ENCODE results near the gene MYO7A. TPM values are rescaled to one million over a fixed set of nuclear protein-coding genes. Genes with fewer than 3 reads are reported as not detected.

Gene MYO7A
- total and polyA plus RNA-seq, 2 of the 8 experiments (the other 6 are each of a cell fraction or from before 2014, with no cell fraction given): 1.5 to 1.9 TPM

DNA sequence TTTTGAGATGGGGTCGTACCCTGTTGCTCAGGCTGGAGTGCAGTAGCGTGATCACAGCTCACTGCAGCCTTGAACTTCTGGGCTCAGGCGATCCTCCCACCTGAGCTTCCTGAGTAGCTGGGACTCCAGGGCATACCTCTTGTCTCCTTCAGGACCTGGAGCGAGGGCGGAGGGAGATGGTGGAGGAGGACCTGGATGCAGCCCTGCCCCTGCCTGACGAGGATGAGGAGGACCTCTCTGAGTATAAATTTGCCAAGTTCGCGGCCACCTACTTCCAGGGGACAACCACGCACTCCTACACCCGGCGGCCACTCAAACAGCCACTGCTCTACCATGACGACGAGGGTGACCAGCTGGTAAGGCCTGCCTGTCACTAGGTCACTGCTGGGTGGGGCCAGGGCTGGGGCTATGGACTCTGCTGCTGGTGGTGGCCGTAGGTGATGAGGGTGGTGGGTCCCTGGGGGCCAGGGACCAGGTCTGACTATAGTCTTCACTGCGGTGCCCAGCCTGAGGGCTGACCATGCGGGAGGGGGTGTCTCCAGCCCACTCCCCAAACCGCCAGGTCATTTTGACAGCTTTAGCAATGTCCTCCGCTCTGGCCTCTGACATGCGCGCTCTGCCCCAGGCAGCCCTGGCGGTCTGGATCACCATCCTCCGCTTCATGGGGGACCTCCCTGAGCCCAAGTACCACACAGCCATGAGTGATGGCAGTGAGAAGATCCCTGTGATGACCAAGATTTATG is 53.9 kb downstream of the MYO7A start (continued):
- TF ChIP-seq, protein P1, sequence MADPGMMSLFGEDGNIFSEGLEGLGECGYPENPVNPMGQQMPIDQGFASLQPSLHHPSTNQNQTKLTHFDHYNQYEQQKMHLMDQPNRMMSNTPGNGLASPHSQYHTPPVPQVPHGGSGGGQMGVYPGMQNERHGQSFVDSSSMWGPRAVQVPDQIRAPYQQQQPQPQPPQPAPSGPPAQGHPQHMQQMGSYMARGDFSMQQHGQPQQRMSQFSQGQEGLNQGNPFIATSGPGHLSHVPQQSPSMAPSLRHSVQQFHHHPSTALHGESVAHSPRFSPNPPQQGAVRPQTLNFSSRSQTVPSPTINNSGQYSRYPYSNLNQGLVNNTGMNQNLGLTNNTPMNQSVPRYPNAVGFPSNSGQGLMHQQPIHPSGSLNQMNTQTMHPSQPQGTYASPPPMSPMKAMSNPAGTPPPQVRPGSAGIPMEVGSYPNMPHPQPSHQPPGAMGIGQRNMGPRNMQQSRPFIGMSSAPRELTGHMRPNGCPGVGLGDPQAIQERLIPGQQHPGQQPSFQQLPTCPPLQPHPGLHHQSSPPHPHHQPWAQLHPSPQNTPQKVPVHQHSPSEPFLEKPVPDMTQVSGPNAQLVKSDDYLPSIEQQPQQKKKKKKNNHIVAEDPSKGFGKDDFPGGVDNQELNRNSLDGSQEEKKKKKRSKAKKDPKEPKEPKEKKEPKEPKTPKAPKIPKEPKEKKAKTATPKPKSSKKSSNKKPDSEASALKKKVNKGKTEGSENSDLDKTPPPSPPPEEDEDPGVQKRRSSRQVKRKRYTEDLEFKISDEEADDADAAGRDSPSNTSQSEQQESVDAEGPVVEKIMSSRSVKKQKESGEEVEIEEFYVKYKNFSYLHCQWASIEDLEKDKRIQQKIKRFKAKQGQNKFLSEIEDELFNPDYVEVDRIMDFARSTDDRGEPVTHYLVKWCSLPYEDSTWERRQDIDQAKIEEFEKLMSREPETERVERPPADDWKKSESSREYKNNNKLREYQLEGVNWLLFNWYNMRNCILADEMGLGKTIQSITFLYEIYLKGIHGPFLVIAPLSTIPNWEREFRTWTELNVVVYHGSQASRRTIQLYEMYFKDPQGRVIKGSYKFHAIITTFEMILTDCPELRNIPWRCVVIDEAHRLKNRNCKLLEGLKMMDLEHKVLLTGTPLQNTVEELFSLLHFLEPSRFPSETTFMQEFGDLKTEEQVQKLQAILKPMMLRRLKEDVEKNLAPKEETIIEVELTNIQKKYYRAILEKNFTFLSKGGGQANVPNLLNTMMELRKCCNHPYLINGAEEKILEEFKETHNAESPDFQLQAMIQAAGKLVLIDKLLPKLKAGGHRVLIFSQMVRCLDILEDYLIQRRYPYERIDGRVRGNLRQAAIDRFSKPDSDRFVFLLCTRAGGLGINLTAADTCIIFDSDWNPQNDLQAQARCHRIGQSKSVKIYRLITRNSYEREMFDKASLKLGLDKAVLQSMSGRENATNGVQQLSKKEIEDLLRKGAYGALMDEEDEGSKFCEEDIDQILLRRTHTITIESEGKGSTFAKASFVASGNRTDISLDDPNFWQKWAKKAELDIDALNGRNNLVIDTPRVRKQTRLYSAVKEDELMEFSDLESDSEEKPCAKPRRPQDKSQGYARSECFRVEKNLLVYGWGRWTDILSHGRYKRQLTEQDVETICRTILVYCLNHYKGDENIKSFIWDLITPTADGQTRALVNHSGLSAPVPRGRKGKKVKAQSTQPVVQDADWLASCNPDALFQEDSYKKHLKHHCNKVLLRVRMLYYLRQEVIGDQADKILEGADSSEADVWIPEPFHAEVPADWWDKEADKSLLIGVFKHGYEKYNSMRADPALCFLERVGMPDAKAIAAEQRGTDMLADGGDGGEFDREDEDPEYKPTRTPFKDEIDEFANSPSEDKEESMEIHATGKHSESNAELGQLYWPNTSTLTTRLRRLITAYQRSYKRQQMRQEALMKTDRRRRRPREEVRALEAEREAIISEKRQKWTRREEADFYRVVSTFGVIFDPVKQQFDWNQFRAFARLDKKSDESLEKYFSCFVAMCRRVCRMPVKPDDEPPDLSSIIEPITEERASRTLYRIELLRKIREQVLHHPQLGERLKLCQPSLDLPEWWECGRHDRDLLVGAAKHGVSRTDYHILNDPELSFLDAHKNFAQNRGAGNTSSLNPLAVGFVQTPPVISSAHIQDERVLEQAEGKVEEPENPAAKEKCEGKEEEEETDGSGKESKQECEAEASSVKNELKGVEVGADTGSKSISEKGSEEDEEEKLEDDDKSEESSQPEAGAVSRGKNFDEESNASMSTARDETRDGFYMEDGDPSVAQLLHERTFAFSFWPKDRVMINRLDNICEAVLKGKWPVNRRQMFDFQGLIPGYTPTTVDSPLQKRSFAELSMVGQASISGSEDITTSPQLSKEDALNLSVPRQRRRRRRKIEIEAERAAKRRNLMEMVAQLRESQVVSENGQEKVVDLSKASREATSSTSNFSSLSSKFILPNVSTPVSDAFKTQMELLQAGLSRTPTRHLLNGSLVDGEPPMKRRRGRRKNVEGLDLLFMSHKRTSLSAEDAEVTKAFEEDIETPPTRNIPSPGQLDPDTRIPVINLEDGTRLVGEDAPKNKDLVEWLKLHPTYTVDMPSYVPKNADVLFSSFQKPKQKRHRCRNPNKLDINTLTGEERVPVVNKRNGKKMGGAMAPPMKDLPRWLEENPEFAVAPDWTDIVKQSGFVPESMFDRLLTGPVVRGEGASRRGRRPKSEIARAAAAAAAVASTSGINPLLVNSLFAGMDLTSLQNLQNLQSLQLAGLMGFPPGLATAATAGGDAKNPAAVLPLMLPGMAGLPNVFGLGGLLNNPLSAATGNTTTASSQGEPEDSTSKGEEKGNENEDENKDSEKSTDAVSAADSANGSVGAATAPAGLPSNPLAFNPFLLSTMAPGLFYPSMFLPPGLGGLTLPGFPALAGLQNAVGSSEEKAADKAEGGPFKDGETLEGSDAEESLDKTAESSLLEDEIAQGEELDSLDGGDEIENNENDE (IDR thresholded peaks at IDR 0.05; ENCODE audit: insufficient replicate concordance, low read length): no peak
- TF ChIP-seq, protein P2, sequence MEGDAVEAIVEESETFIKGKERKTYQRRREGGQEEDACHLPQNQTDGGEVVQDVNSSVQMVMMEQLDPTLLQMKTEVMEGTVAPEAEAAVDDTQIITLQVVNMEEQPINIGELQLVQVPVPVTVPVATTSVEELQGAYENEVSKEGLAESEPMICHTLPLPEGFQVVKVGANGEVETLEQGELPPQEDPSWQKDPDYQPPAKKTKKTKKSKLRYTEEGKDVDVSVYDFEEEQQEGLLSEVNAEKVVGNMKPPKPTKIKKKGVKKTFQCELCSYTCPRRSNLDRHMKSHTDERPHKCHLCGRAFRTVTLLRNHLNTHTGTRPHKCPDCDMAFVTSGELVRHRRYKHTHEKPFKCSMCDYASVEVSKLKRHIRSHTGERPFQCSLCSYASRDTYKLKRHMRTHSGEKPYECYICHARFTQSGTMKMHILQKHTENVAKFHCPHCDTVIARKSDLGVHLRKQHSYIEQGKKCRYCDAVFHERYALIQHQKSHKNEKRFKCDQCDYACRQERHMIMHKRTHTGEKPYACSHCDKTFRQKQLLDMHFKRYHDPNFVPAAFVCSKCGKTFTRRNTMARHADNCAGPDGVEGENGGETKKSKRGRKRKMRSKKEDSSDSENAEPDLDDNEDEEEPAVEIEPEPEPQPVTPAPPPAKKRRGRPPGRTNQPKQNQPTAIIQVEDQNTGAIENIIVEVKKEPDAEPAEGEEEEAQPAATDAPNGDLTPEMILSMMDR (IDR thresholded peaks at IDR 0.05; ENCODE audit: control extremely low read depth in 1 of 3, insufficient read depth in 1 of 3, low read depth in 1 of 3, low read length in 3 of 3): no peak
- TF ChIP-seq BCL11A (IDR thresholded peaks at IDR 0.05; ENCODE audit: low read depth in 2 of 2, low read length in 2 of 2) (no peak), KDM5A (IDR thresholded peaks at IDR 0.05; ENCODE audit: low read length) (no peak)
